ENCODE measurements around the gene MED9.

- TF ChIP-seq POLR2A (IDR thresholded peaks at IDR 0.05; ENCODE audit: low read length) (no peak), GATA1 (IDR thresholded peaks at IDR 0.05; ENCODE audit: low read depth, low read length) (no peak)
These were observed 43.6 kb upstream of the MED9 start for GRCh38 chr17:17433000-17433703.

Data from erythroblast (primary cell).